HG03342 (cell line): ENCODE results near the gene SAP30BP.

Source experiments
- ATAC-seq: cut with Tn5 transposase; IDR thresholded peaks from one replicate; pipeline ENCODE4 v1.9.1; 2021; ENCODE audit warnings: mild to moderate bottlenecking, moderate library complexity; ENCODE audit not compliant: unreplicated experiment

SAP30BP gene

DNA sequence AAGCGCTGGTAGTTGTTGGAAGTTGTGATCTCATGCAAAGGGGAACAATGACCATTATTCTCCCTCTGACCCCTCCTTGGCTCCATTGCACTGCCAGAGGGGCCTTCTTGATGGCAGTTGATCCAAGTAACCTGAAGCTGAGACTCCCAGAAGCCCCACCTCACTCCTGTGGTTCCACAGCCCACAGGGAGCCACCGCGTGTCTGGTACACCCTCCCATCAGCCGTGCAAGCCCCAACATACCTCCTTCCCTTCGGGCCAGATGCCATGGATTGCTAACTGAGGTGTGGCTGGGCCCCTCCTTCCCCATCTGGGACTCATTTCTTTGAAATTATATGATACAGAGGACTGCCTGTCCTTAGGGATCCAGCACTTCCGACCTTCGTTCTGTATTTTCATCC is 17.8 kb downstream of the SAP30BP start:
- ATAC-seq, result no peak

DNA sequence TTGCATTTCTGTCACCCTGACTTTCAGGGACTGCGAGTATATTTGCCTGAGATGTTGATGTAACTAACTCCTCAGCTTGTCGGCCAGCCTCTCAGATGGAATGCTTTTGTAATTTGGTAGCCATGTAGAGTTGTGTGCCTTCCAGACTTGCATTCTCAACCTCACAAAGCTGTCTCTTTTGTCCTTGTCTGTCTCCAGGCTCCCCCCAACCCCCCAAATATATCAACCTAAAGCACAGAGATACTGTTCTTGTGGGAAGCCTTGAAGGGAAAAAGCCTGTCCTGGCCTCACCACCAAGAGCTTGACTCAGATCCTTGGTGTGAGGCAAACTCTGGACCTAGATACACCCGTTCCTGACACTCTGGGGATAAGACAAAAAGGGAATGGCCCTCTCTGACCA is 18.4 kb downstream of the SAP30BP start:
- no peak for ATAC-seq

DNA sequence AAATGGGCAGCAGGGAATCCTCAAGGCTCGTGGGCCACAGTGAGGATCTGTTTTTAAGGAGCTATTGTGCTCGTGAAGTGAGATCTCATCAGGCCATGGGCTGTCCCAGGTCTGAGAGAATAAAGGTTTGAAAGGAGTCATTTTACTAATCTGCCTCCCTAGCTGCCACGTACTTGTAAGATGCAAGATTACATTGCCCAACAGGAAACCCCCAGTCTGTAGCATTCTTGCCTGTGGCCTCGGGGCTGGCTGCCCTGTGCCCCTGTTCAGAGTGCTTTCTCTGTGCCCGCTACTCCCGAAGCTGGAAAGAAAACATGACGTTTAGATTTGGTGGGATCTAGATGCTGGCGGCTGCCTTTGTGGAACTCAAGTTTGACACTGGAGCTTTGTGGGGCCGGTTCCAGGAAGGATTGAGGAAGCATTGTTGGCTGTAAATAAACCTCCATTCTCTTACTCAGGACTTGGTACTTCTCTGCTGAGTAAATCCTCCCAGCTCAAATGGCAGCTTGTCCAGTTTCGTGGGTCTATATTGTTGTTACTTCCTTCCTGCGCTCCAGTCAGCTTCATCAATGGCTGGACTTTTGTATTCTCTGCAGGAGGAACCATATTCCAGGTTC is 21.2 kb downstream of the SAP30BP start:
- ATAC-seq, result no peak

DNA sequence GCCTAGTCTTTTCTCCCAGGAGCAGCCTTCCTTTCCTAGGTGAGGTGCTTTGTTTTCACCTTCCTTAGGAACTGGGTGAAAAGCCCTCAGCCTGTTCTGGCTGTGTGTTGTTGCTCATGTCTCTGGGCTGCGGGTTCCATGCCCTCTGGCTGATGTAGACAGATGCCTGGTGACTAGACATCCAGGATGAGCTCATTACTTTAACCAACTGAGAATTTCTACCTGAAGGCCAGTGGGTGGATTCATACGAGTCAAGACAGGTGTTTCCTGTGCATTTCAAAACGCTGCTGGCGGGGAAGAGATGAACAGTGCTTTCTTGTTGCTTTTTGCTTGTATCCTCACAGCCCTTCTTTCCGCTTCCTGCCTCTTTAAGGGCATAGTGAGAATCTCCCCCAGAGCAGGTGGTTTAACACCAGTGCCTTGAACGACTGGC is 22.3 kb downstream of the SAP30BP start:
- ATAC-seq, result no peak

DNA sequence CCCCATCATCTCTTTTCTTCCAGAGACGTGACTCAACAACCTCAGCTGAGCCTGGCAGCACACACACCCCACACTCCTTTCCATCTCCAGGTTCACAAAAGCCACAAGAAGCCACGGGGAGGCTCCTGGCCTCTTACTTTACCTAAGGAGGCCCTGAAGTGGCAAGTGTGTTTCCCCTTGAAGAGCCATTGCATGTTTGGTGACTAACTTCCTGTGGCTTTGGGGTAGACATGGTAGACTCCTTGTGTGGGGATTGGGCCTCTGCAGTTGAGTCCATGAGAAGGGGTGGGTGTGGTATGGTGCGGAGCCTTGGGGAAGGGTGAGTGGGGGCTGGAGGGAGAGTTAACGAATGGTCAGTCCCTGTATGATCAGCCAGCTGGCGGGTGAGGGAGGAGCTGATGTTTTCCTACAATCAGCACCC is 24.2 kb downstream of the SAP30BP start:
- ATAC-seq, result no peak

DNA sequence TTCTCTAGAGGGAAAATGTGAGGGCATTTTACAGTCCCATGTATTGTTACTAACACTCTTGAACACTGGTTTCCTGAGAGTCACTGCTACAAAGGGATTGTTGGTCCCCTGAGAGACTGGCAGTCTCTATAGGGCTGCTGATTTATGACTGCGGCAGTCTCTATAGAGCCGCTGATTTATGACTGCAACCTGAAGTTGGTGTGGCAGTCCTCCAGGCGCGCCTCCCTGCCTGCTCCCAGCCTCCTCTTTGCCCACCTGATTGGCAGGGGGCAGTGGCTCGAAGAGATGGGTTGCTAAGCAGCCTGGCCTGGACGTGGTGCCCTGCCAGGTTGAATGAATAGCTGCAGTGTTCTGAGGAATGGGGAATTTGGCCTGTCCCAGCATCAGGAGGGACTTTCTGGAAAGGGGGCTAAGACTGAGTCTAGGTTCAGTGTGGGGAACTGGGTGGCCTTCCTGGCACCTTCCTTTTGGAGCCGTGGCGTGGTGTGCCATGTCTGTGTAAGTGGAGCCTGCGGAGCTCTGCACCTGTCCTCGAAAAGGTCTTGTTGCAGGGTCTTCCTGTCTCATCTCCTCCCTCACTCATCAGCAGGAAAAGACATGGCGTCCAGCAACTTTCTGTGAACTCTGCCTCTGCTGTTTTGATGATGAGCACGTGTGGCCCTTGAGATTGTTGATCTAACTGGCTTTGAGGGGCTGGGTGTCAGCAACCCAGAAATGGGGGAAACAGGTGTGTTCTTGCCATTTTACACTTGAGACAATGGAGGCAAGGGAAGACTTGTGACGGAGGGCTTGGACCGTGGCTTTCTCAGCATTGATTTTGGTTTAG is 24.9 kb downstream of the SAP30BP start:
- ATAC-seq, result no peak

DNA sequence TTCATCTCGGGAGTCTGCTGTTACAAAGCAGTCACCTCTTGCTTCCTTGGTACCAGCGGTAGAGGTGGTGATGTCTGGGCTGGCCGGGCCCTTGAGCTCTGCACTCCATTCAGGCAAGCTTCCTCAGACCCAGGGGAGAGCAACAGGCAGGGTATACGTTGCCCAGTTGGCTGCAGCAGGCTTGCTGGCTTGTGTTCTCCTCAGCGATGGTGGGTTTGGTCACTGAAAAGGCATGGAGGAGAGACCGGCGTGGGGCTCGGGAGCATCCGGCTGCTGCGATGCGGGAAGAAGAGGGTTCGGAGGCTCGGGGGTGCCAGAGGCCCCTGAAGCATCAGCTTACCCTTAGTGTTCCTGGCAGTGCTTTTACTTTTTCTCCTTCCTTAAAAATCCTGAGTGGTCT is 25.8 kb downstream of the SAP30BP start:
- ATAC-seq, result no peak

DNA sequence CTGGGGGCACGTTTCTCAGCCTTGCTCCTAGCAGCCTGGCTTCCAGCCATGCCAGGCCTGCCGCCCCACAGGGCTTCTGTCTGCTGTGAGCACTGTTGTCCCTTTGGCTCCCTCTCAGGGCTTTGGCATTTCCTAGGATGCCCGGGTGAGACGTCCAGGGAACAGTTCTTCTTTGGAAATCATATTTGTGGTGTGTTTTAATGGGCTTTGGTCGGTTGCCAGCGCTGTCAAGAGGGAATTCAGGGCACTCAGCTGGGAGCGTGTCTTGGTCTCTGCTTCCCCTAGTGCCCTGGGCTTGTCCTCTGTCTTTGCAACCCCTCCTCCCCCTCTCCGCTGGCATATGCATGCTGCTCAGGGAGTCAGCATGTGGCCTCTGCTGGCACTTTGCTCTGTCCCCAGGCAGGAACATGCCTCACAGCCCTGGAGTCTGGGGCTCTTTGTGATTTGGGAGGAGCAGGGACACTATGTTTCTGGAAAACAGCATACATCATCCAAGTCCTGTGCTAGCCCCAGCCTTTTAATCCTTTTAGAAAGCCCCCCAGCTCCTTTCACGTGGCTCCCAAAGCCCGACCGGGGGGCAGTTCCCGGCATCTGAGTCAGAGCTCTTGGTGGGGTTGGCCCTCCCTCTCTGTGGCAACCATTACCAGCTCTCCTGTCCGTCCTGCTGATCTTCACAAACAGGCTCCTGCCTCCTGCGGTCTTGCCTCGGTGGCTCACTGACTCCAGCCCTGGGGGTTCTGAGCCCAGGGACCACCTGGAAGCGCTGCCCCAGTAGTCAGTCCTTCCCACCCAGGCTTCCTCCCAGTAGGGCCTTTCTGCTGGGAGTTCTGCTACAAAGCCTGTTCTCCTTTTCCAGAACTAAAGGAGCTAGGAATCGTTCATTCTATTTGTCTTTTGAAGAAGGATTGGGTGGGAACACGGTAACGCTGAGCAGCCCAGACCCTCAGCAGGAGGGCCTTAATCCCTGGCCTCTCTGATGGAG is 26.7 kb downstream of the SAP30BP start:
- ATAC-seq, result no peak

DNA sequence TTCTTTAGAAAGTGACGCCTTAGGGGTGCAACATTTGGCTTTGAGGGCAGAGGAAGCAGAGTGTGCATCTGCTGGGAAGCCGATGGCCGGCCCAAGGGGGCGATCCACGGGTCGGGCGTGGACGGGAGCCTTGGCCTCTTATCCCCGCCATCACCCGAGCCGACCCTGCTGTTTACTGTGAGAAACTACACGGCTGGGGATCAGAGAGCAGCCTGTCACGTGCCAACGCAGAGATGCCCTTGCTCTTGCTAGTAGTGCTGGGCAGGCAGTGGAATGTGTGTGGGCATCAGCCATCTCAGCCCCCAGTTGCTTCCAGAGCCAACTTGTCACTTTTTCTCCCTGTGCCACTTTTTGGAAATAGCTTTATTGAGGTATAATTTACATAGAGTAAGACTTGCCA is 27.4 kb downstream of the SAP30BP start:
- no peak for ATAC-seq

DNA sequence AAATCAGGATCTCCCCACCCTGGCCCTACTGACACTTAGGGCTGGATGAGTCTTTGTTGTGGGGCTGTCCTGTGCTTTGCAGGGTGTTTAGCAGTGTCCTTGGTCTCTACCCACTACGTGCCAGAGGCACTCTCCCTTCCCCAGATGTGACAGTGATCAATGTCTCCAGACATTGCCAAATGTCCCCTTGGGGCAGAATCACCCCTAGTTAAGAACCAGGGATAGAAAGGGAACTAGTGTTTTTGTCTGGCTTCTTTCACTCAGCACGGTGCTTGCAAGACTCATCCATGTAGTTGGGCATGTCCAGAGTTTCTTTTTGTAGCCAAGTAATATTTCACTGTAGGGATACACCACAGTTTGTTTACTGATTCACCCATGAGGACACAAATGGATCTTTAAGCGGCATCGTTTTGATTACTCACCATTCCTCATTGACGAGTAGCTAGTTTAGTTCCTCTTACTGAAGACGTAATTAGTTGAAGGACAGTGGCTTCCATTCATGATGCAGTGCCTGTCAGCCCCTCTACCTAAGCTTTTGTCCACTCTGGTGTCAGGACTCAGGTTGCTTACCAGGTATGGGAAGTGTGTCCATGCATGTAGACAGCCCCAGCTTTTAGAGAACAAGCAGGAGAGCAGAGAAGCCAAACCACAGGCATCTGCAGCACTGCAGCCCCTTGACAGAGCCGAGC is 28.1 kb downstream of the SAP30BP start:
- no peak for ATAC-seq

DNA sequence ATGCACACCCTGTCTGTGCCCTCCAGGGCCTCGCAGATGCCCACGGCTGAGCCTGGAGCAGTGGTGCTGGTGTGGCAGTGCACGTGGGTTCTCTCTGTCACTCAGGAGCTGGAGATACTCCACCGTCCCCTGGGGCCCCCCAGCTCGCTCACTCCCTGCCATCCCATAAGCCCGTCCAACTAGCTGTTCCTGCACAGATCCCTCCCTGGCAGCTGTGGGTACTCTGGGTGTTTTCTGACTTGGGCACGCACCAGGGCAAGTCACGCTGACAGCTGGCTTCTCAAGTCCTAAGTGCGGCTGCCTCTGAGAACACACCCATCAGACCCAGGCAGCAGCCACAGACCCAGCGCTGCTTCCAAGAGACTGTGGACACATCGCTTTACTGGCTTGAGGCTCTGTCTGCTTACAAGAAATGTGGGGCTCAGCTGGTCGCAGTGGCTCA is 28.7 kb downstream of the SAP30BP start:
- ATAC-seq, result no peak

DNA sequence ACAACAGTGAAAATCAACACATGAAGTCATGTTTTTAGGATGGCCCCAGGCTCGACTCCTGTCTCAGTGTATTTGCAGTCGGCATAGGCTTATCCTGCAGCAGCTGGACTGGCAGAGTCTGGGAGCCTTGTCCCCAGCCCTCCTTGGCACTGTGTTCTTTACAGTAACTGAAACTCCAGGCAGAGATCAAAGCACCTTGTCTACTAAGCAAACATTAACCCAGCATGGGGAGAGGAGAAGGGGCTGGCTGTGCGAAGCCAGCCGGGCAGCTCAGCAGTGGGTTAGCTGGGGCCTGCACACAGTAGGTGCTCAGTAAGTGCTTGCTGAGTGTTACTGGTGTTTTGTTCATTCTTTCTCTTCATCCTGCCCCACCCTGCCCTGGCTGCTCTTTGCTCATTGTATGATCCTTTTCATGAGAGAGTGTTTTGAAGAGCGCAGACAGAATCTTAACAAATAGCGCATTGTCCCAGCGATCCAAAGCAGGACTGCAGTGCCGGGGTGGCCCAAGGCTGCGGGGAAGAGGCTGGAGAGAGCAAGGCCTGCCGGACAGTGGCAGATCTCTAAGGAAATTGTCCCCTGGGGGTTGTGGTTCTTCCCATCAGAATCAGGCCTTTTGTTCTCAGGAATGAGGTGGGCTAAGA is 30.6 kb downstream of the SAP30BP start:
- no peak for ATAC-seq

DNA sequence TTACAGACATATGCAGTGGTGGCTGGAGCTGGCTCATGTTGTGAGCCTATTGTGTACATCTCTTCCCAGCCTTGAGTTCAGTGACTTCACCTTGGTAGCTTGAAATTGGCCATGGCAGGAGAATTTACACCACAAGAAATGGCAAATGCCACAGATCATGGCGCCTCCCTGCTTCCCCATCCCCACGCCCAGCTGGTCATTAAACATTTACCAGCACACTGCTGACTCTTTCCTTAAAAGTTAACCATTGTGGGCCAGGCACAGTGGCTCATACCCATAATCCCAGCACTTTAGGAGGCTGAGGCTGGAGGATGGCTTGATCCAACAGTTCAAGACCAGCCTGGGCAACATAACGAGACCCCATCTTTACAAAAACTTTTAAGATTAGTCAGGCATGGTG is 31.5 kb downstream of the SAP30BP start:
- ATAC-seq, result no peak

DNA sequence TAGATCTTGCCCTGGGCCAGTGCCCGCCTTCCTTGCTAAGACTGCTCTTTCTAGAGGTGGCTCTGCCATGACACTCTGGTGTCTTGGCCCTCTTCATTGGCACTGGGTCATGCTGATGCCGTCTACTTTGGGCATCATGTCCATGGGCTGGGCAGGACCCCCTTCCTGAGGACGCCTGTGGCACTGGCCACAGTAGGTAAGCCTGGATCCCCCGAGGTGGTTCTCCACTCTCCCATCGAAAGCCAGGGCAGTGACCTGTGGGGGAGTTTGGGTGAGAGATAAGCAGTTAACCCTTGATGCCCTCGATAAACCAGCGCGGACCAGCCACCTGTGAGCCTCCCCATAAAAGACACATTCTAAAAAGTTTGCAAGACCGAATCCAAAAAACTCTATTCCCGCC is 34.1 kb downstream of the SAP30BP start:
- ATAC-seq, result no peak

DNA sequence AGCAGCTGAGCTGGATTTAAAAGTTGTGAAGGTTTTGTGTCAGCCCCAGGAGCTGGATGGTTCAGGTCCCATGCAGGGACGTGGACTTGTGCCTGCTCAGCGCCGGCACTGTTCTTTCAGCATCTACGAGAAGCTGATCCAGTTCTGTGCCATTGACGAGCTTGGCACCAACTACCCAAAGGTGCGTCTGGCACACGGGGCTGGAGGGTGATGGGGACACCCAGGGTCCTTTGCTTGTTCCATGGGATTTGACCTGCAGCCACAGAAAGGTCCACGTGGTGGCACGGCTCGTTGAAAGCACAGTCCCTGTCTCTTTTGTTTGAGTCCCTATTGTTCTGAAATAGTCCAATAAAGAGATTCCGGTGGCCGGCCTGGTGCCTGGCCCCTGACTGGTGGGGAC is 36.1 kb downstream of the SAP30BP start:
- ATAC-seq, result no peak

DNA sequence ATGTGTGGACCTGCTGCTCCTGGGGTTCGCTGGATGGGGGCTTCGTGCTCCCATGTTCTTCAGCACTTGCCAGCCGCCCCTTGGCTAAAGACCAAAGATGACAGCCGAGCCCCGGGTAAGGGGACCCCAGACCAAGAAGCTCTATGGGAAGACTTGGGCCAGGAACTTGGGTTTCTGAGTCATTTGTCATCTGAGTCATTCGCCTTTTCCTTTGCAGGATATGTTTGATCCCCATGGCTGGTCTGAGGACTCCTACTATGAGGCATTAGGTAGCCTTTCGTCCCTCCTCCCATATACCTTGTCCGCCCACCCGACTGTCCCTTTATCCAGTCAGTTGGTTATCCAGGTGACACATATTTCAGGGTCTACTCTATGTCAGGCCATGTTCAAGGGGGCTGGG is 36.5 kb downstream of the SAP30BP start:
- no peak for ATAC-seq

DNA sequence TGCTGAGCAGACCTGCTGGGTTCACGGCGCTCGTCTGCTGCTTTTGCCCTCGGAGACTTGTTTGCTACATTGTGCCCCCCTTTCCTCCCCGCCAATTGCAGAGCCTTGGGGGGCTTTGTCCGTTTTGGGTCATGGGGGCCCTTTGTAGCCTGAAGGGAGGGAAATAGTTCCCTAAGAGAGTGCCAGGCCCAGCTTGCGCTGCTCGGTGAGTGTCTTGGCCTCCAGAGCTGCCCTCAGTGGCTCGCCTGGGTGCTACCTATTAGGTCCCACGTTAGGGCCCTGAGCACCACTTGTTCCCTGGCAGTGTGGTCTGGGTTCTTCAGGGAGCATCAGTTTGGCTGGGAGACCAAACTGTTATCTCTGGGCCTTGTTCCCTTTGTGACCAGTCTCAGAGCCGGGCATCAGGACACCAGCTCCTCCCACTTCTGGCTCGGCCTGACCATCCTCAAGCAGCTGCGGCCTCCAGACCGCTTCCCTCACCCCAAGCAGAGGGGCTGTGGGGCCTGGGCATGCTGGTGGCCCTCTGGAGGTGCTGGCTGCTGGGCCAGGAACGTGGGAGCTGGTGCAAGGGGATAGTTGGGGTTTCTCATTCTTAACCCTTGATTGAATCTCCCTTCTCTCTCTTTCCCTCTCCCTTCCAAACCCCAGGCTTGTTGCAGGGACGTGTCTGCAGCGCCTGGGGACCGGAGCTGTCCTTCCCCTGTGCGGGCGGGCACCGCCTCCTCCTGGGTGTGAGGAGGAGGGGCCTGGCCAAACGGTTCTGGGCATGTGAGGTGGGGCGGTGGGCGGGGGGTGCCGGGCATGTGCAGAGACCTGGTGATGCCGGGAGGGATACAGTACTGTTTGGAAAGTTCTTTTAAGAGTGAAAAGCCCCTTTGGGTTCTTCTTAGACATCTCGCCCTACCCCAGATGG is 38.1 kb downstream of the SAP30BP start:
- ATAC-seq, result no peak

DNA sequence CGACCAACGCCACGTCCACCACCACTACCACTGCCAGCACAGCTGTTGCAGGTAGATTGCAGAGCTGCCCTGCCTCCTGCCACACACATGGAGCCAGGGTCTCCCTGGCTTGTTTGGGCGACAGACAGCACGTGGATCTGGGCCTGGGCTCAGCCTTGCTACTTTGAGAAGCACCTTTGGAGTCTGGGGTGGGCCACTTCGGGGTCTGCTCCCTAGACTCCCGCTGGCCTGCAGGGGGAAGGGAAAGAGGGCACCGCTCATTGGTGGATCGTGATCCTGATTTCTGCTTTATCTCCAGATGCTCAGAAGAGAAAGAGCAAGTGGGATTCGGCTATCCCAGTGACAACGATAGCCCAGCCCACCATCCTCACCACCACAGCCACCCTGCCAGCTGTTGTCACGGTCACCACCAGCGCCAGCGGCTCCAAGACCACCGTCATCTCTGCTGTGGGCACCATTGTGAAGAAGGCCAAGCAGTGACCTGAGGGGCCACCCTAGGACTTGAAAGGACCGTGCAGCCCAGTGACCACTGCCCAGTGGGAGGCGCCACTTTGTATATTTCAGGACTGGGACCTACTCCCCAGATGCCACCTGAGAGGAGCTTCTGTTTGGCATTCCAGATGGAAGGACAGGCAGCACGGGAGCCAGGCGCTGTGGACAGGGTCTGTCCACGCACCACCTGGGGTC is 39.0 kb downstream of the SAP30BP start:
- ATAC-seq, result no peak
